IPS-15b (cell line): ENCODE results near the gene PSMB5.

Experiments used
- H3K27me3 ChIP-seq: one replicate; pipeline ENCODE4 v1.6.1; 2013; ENCODE audit warnings: low read length; ENCODE audit not compliant: control insufficient read depth, insufficient read depth
- H3K36me3 ChIP-seq: one replicate; pipeline ENCODE4 v1.6.1; 2013; ENCODE audit warnings: low read length; ENCODE audit not compliant: control insufficient read depth, insufficient read depth
- H3K4me1 ChIP-seq: one replicate; pipeline ENCODE4 v1.6.1; 2013; ENCODE audit warnings: mild to moderate bottlenecking, low read length; ENCODE audit not compliant: control insufficient read depth, insufficient read depth
- H3K4me3 ChIP-seq: one replicate; pipeline ENCODE4 v1.5.1; 2013; ENCODE audit warnings: low read depth, low read length
- H3K9ac ChIP-seq: one replicate; pipeline ENCODE4 v1.6.1; 2013; ENCODE audit warnings: low read depth, mild to moderate bottlenecking, low read length
- H3K9me3 ChIP-seq: one replicate; pipeline ENCODE4 v1.6.1; 2013; ENCODE audit warnings: mild to moderate bottlenecking, low read length; ENCODE audit not compliant: control insufficient read depth, insufficient read depth

Gene PSMB5

DNA sequence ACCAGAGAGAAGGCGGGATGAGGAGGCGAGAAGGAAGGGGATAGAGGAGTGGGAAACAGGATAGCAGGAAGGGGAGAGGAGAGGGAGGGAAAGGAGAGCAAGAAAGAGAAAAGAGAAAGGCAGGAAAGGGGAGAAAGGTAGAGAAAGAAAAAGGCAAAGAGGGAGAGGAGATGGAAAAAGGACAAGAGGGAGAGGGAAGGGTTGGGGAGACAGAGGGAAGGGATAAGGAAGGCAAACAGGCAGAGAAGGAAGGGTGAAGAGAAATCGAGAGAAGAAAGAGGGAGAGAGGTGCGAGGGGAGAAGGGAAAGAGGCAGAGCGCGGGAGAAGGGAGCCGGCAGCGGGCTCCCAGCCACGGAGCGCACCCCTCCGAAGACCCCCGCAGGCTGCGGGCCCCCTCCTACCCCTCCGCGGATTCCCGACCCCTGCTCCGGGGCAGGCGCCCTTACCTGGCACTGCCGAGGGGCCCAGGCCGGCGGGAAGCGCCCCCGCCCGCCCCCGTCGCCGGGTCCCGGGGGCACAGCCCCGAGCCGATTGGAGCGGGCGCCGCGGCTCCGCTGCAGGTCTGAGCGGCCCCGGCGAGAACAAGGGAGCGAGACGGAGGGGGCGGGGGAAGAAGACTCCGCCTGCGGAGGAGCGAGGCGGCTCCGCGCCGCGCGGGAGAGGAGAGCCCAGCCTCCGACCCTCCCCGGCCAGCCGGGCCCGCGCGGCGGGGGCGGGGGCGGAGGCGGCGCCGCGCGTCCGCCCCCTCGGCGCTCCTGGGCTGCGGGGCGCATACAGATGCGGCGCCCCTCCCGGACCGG, 22.5 kb upstream of the PSMB5 start, which contains the start of gene CDH24:
Gene CDH24 (minus strand): TSS at position 565 of the 801 bp plus-strand sequence. CDS start 1,787 bp downstream, outside the sequence.
- Histone ChIP-seq H3K27me3 (peaks cover 3% of the 10 kb centered on the region), H3K9me3 (no peaks in the 10 kb centered on the region), H3K9ac (peak within 1 kb of the TSS; percentile 83), H3K4me3 (peak within 1 kb of the TSS; percentile 81), H3K4me1 (peaks cover 7% of the 10 kb centered on the region), H3K36me3 (peaks cover 29% of the 10 kb centered on the region)

DNA sequence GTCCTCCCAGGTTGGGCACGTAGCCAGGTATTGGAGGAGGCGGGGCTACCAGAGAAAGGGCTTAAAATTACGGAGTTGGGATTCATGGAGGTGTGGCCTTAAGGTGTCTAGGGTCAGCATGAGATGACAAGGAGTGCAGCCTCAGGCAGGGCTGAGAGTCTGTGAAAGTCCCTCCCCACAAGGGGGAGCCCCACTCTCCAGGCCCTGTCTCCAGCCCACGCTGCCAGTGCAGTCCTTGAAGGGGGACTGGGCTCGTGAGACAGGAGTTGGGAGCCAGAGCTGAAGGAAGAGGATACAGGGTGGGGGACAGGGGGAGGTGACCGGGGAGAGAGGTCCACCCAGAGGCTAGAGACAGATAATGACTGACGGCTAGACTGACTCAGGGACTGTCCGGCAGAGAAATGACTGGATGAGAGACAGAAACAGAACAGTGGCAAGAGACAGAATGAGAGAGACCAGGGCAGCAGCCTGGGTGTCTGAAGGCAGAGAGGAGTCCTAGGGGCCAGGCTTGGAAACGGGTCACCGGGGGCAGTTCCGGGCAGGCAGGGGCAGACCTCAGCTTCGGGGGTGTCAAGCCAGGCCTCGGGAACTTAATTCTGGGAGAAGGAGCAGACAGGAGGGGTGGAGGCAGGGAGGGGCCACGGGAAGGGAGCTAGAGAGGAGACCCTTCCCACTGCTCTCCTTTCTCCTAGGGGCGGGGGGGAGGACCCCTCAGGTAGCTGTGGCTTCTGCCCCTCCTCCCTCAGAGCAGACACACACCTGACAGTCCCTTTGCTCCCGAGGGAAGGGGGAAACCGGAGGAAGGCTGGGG, 21.6 kb upstream of the PSMB5 start:
- Histone ChIP-seq H3K36me3 (peaks cover 26% of the 10 kb centered on the region), H3K9me3 (no peaks in the 10 kb centered on the region), H3K9ac (no peak overlapping the region), H3K4me1 (peaks cover 7% of the 10 kb centered on the region), H3K27me3 (peaks cover 3% of the 10 kb centered on the region), H3K4me3 (peak overlapping the region; percentile 81)

DNA sequence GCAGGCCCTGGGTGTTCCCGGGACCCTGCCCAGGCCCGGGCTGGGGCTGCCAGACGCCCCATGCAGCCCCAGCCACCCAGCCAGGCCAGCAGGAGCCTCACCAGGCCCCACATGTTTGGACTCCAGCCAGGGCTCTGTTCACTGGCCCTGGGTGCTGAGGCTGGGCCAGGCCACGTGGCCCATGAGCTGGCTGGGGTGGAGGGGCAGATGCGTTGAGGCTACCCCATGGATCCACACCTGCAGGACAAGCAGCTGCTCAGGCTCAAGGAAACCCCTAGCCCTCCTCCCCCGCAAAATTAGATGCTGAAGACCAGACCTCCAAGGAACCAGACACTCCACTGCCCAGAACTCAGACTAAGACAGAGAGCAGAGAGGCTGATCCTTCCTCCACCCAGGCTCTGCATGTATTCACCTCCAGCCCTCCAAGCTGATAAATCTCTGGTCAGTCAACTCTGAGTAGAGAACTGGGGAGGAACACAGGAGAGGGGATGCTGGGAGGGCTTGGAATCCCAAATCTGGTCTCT, 21.0 kb upstream of the PSMB5 start:
- H3K9me3 ChIP-seq: no peaks in the 10 kb centered on the region
- H3K27me3 ChIP-seq: peaks cover 3% of the 10 kb centered on the region
- H3K36me3 ChIP-seq: peaks cover 21% of the 10 kb centered on the region
- H3K9ac ChIP-seq: no peak overlapping the region
- peaks cover 7% of the 10 kb centered on the region for H3K4me1 ChIP-seq
- peak overlapping the region; percentile 81 for H3K4me3 ChIP-seq

DNA sequence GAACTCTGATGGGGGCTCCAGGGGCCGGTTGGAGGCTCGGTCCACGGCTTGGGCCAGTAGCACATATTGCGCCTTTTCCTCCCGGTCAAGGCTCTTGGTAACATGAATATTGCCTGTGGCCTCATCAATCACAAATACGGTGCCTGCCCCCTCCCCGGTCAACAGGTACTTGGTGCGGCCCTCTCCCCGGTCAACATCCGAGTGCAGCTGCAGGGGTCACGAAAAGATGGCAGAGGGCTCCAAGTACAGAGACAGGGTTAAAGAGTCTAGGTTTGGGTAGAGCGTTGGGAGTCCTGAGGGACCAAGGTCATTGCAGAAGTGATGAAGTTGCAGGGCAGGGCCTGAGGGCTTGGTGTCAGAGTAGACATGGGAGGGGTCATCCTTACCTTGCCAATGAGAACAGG, 20.4 kb upstream of the PSMB5 start:
- Histone ChIP-seq H3K36me3 (peaks cover 16% of the 10 kb centered on the region), H3K27me3 (peaks cover 3% of the 10 kb centered on the region), H3K4me1 (peaks cover 7% of the 10 kb centered on the region), H3K9me3 (no peaks in the 10 kb centered on the region), H3K4me3 (no peak overlapping the region), H3K9ac (no peak overlapping the region)

DNA sequence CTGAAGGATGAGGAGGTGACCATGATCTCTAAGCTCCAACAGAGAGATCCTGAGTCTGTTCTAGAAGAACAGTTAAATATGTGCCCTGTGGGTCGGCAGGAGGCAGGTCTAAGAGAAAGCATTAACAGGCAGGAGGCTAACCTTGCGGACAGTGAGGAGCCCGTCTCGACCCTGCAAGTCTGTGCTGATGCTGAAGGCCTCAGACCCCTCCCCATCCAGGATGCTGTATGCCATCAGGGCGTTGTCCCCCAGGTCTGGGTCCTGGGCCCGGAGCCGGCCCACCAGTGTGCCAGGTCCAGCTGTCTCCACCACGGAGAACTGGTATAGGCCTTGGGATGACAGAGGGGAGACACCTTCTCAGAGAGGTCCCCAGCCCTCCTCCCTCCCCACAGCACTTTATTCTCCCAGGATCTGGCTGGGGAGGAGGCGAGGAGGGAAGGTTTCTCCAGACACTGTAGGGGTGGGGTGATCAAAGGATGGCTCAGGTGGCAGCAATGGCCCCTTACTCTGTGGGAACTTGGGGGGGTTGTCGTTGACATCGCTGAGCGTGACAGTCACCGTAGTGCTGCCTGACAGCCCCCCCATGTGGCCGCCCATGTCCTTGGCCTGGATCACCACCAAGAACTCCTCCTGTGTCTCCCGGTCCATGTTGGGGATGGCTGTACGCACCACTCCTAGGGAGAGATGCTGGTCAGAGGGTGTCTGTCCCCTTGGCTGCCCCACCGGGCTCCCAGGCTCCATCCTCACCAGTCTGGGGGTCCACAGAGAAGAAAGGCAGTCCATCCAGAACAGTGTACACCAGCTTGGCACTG, 19.5 kb upstream of the PSMB5 start:
- Histone ChIP-seq H3K9me3 (no peaks in the 10 kb centered on the region), H3K4me3 (no peak overlapping the region), H3K27me3 (peaks cover 3% of the 10 kb centered on the region), H3K36me3 (peaks cover 16% of the 10 kb centered on the region), H3K4me1 (peaks cover 7% of the 10 kb centered on the region), H3K9ac (no peak overlapping the region)

DNA sequence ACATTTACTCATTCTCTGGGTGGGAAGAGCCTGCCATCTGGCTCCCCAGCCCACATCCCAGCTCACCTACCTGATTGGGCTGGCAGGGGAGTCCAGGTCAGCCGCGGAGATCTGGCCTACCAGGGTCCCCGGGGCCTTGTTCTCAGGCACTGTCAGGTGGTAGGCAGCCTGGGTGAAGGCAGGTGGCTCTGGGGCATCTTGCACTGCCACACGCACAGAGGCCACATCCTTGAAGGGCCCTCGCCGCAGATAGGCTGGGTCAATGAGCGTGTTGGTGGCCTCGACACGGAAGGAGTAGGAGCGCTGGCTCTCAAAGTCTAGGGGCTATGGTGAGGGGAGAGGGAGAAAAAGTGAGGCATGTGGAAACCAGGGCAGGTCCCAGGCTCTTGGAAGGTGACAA, 18.7 kb upstream of the PSMB5 start:
- Histone ChIP-seq H3K9me3 (no peaks in the 10 kb centered on the region), H3K36me3 (peaks cover 9% of the 10 kb centered on the region), H3K9ac (no peak overlapping the region), H3K4me1 (peaks cover 7% of the 10 kb centered on the region), H3K4me3 (no peak overlapping the region), H3K27me3 (peaks cover 3% of the 10 kb centered on the region)

DNA sequence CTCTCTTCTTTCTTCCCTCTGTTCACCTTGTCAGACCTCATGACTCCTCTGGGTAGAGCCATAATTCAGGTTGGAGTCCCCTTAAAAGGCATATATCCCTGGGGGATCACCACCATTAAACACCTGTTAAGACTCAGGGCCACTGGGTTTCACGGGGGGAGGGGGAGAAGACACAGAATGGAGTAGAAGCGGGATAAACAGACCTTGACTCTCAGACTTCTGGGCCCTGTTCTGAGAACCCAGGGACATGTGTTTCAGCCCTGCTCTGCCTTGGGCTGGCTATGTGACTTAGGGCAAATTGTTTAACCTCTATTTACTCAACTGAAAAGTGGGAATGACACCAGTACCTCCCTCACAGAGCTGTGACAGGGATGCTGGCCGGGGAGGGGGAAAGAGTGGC, 18.0 kb upstream of the PSMB5 start:
- Histone ChIP-seq H3K9ac (no peak overlapping the region), H3K36me3 (peaks cover 9% of the 10 kb centered on the region), H3K27me3 (peaks cover 3% of the 10 kb centered on the region), H3K4me1 (peaks cover 5% of the 10 kb centered on the region), H3K9me3 (no peaks in the 10 kb centered on the region), H3K4me3 (no peak overlapping the region)

DNA sequence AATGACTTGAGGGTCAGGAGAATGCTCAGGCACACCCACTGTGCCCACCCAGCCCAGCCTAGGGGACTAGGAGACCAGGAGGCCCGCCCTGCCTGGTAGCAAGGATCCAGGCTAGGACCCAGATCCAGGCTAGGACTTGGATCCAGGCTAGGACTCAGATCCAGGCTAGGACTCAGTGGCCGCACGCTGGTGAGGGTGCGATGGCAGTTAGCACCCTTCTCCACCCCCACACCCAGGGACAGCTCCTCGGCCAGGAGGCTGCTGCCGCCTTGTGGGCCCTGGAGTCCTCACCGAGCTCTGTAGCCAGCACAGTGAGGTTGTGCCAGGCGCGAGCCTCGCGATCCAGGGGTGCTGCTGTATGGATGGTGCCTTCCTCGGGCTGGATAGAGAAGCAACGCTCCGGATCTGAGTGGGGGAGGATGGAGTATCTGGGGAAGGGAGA, 17.5 kb upstream of the PSMB5 start:
- Histone ChIP-seq H3K9me3 (no peaks in the 10 kb centered on the region), H3K36me3 (peaks cover 9% of the 10 kb centered on the region), H3K4me3 (no peak overlapping the region), H3K27me3 (peaks cover 3% of the 10 kb centered on the region), H3K4me1 (peaks cover 5% of the 10 kb centered on the region), H3K9ac (no peak overlapping the region)

DNA sequence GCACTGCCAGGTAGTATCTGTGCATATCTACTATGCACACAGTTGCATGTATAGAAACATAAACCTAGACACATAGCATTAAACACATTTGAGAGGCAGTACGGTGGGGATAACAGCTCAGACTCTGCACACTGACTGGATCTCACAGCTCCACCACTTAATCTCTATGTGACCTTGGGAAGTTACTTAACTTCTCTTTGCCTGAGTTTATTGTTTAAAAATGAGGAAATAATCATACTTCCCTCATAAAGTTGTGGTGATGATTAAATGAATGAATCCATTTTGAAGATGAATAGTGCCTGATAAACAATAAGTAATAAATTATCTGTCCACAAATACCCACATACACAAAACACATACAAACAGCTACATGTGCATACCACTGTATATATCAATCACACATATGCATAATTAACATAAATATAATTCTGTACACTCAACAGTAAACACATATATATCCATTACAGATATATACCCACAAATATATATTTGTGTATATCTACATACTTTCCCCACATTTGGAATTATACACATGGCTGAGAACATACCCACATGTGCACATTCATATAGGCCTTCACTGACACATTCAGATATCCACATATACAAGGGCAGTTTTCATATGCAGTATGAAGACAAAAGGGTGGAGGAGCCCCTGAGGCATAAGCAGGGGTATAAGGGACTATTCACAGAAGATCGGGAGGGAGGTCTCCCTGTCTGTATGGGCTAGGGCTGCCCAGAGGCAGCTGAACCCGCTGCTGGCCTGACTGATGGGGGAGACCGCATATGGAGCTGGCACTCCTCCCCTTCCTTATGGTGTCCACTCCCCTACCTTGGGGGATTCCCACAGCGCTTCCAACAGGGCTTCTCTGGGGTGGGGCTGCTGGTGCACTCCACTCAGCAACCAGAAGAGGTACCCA, 16.7 kb upstream of the PSMB5 start:
- Histone ChIP-seq H3K4me1 (peaks cover 5% of the 10 kb centered on the region), H3K9ac (no peak overlapping the region), H3K9me3 (no peaks in the 10 kb centered on the region), H3K4me3 (no peak overlapping the region), H3K27me3 (no peaks in the 10 kb centered on the region), H3K36me3 (peaks cover 9% of the 10 kb centered on the region)

DNA sequence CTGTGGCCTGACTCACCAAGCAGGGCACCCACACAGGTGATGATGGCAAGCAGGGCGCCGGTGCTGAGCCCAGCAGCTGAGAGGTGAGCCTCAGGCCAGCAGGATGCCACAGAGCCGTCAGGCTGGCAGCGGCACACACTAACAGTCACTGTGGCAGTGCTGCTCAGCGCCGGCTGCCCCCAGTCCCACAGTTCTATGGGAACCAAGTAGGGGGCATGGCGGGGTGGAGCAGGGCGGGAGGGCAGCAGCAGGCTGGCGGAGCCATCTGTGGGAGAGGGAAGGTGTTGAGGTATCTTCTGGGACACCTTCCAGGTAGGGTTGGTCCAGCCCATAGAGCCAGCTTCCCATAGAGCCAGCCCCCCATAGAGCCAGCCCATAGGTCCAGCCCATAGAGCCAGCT, 14.3 kb upstream of the PSMB5 start:
- Histone ChIP-seq H3K36me3 (peaks cover 7% of the 10 kb centered on the region), H3K9me3 (no peaks in the 10 kb centered on the region), H3K27me3 (no peaks in the 10 kb centered on the region), H3K4me3 (no peak overlapping the region), H3K4me1 (no peaks in the 10 kb centered on the region), H3K9ac (no peak overlapping the region)
